H9 (cell line): ENCODE data around the gene CRACDL. TPM values are rescaled to one million over a fixed set of nuclear protein-coding genes. Genes with fewer than 3 reads are reported as not detected.

Experiments used
- DNase-seq: peaks from one replicate; pipeline ENCODE4 v3.0.0-alpha.2; 2017
- H2AFZ ChIP-seq: one replicate; pipeline ENCODE4 v1.6.1; 2013; ENCODE audit warnings: mild to moderate bottlenecking, low read length, control low read depth, moderate library complexity
- H2AK5ac ChIP-seq: 2 replicates; pipeline ENCODE4 v1.6.1; 2013; ENCODE audit warnings: low read length, control low read depth, mixed read lengths; ENCODE audit not compliant: insufficient read length
- H2BK120ac ChIP-seq: one replicate; pipeline ENCODE4 v1.6.1; 2013; ENCODE audit warnings: low read depth, mild to moderate bottlenecking, low read length, control low read depth, inconsistent platforms; ENCODE audit not compliant: poor library complexity, severe bottlenecking
- H2BK12ac ChIP-seq: 2 replicates; pipeline ENCODE4 v1.6.1; 2013; ENCODE audit warnings: low read length, control low read depth, mixed read lengths, low read depth; ENCODE audit not compliant: insufficient read length
- H2BK15ac ChIP-seq: 2 replicates; pipeline ENCODE4 v1.6.1; 2013; ENCODE audit warnings: low read depth, low read length, control low read depth
- H2BK20ac ChIP-seq: one replicate; pipeline ENCODE4 v1.6.1; 2013; ENCODE audit warnings: low read depth, mild to moderate bottlenecking, low read length, control low read depth, inconsistent platforms; ENCODE audit not compliant: poor library complexity, severe bottlenecking
- H2BK5ac ChIP-seq: 2 replicates; pipeline ENCODE4 v1.6.1; 2013; ENCODE audit warnings: low read length, control low read depth, mixed read lengths; ENCODE audit not compliant: insufficient read length
- H3K14ac ChIP-seq: 2 replicates; pipeline ENCODE4 v1.6.1; 2013; ENCODE audit warnings: low read length, control low read depth; ENCODE audit not compliant: insufficient read depth
- H3K18ac ChIP-seq: 2 replicates; pipeline ENCODE4 v1.6.1; 2013; ENCODE audit warnings: low read depth, mild to moderate bottlenecking, mixed read lengths, low read length, control low read depth; ENCODE audit not compliant: insufficient read length
- H3K23ac ChIP-seq: 2 replicates; pipeline ENCODE4 v1.6.1; 2013; ENCODE audit warnings: low read length, control low read depth, mixed read lengths, low read depth; ENCODE audit not compliant: insufficient read length
- H3K23me2 ChIP-seq: 2 replicates; pipeline ENCODE4 v1.6.1; 2013; ENCODE audit warnings: low read depth, mild to moderate bottlenecking, mixed read lengths, low read length, control low read depth; ENCODE audit not compliant: insufficient read length, poor library complexity, severe bottlenecking
- H3K27ac ChIP-seq: 2 replicates; pipeline ENCODE4 v1.5.1; 2013; ENCODE audit warnings: low read length, control low read depth, mixed read lengths, low read depth; ENCODE audit not compliant: insufficient read length
- H3K27me3 ChIP-seq: 2 replicates; pipeline ENCODE4 v1.6.1; 2013; ENCODE audit warnings: low read length, control low read depth, inconsistent platforms; ENCODE audit not compliant: insufficient read depth
- H3K4ac ChIP-seq: 2 replicates; pipeline ENCODE4 v1.6.1; 2013; ENCODE audit warnings: low read depth, mild to moderate bottlenecking, control low read depth, inconsistent platforms, low read length, moderate library complexity
- H3K4me1 ChIP-seq: 2 replicates; pipeline ENCODE4 v1.6.1; 2013; ENCODE audit warnings: low read length, control low read depth, inconsistent platforms; ENCODE audit not compliant: insufficient read depth
- H3K4me2 ChIP-seq: 2 replicates; pipeline ENCODE4 v1.6.1; 2013; ENCODE audit warnings: low read length, control low read depth, mixed read lengths; ENCODE audit not compliant: insufficient read length, insufficient read depth
- H3K56ac ChIP-seq: 2 replicates; pipeline ENCODE4 v1.6.1; 2013; ENCODE audit warnings: low read depth, mild to moderate bottlenecking, mixed read lengths, low read length, control low read depth; ENCODE audit not compliant: insufficient read length
- H3K79me1 ChIP-seq: 2 replicates; pipeline ENCODE4 v1.6.1; 2013; ENCODE audit warnings: low read depth, mild to moderate bottlenecking, moderate library complexity, low read length, control low read depth, inconsistent platforms; ENCODE audit not compliant: insufficient read depth, poor library complexity, severe bottlenecking
- H3K79me2 ChIP-seq: 2 replicates; pipeline ENCODE4 v1.6.1; 2013; ENCODE audit warnings: low read length, control low read depth, inconsistent platforms; ENCODE audit not compliant: insufficient read depth
- H3K9ac ChIP-seq: 2 replicates; pipeline ENCODE4 v1.6.1; 2013; ENCODE audit warnings: low read length, control low read depth, mixed read lengths; ENCODE audit not compliant: insufficient read length; ENCODE audit errors: extremely low read depth
- H3K9me3 ChIP-seq: one replicate; pipeline ENCODE4 v1.6.1; 2013; ENCODE audit warnings: low read depth, low read length, inconsistent platforms; ENCODE audit not compliant: control insufficient read depth
- H3T11ph ChIP-seq: one replicate; pipeline ENCODE4 v1.6.1; 2013; ENCODE audit warnings: mild to moderate bottlenecking, low read length, control low read depth, inconsistent platforms
- H4K20me1 ChIP-seq: one replicate; pipeline ENCODE4 v1.6.1; 2013; ENCODE audit not compliant: control insufficient read depth, insufficient read length, insufficient read depth
- H4K5ac ChIP-seq: 2 replicates; pipeline ENCODE4 v1.6.1; 2013; ENCODE audit warnings: low read depth, mild to moderate bottlenecking, mixed read lengths, low read length, control low read depth; ENCODE audit not compliant: insufficient read length
- H4K8ac ChIP-seq: replicated peaks from 2 replicates; pipeline ENCODE4 v1.6.1; 2013; ENCODE audit warnings: low read length, control low read depth, mixed read lengths, low read depth; ENCODE audit not compliant: insufficient read length
- H4K91ac ChIP-seq: 2 replicates; pipeline ENCODE4 v1.6.1; 2013; ENCODE audit warnings: low read depth, mild to moderate bottlenecking, moderate library complexity, mixed read lengths, low read length, control low read depth; ENCODE audit not compliant: insufficient read length
- H3K27ac Mint-ChIP-seq, 3 experiments: 2 replicates in 2 of 3; 3 replicates in 1 of 3; pipeline ENCODE4 v1.8.0; 2020 to 2021; ENCODE audit warnings: mixed read lengths in 3 of 3, mild to moderate bottlenecking in 1 of 3, moderate library complexity in 1 of 3
- H3K27me3 Mint-ChIP-seq: 2 replicates; pipeline ENCODE4 v1.8.0; 2021; ENCODE audit warnings: low read depth, mild to moderate bottlenecking, moderate library complexity, mixed read lengths
- H3K36me3 Mint-ChIP-seq, 3 experiments: 2 replicates in 2 of 3; 3 replicates in 1 of 3; pipeline ENCODE4 v1.8.0; 2020 to 2021; ENCODE audit warnings: low read depth in 3 of 3, mixed read lengths in 3 of 3; ENCODE audit not compliant: insufficient read depth in 1 of 3
- H3K4me1 Mint-ChIP-seq, 2 experiments: 2 replicates each; pipeline ENCODE4 v1.8.0; 2020; ENCODE audit warnings: mixed read lengths in 2 of 2
- H3K4me3 Mint-ChIP-seq, 2 experiments: 2 replicates in 1 of 2; 3 replicates in 1 of 2; pipeline ENCODE4 v1.8.0; 2020 to 2021; ENCODE audit warnings: mild to moderate bottlenecking in 2 of 2, mixed read lengths in 2 of 2, moderate library complexity in 1 of 2
- H3K9me3 Mint-ChIP-seq, 2 experiments: 2 replicates in 1 of 2; 3 replicates in 1 of 2; pipeline ENCODE4 v1.8.0; 2020; ENCODE audit warnings: mild to moderate bottlenecking in 2 of 2, mixed read lengths in 2 of 2, moderate library complexity in 1 of 2
- CTCF ChIP-seq: fragments of 200-600 bp; sonication (generic); conservative IDR thresholded peaks from 3 replicates; pipeline ENCODE4 v1.8.0; 2021; ENCODE audit warnings: antibody characterized with exemption, mild to moderate bottlenecking
- WGBS: extraction: QIAGEN DNeasy Blood & Tissue Kit; methylation state at CpG from one replicate; pipeline ENCODE4 v1.1.7; 2013; ENCODE audit warnings: missing lambda C conversion rate, low lambda C conversion rate, mixed read lengths; ENCODE audit not compliant: insufficient read length; ENCODE audit errors: extremely low coverage; 5-methylcytosine and 5-hydroxymethylcytosine counted together
- total RNA-seq: library from RNA; stranded (reverse); gene quantifications from 2 replicates; pipeline ENCODE4 v1.2.1, GENCODE V29; 2021

The CRACDL gene
- total RNA-seq, 1 experiment from 2014 or later: 0.48 TPM

GRCh38 chr2:98763209-98763951 is 172.6 kb downstream of the CRACDL start:
- Histone ChIP-seq H3K4me2 (no peak overlapping the region), H3K9ac (no peak overlapping the region), H3K18ac (no peak overlapping the region), H2BK20ac (no peak overlapping the region), H3T11ph (no peak overlapping the region), H3K79me1 (no peaks in the 10 kb centered on the region), H4K91ac (no peak overlapping the region), H4K20me1 (no peaks in the 10 kb centered on the region), H3K23ac (no peak overlapping the region), H2AFZ (no peak overlapping the region), H4K5ac (no peak overlapping the region), H4K8ac (no peak overlapping the region), H3K27me3 (no peaks in the 10 kb centered on the region), H3K56ac (no peak overlapping the region), H3K79me2 (no peaks in the 10 kb centered on the region), H3K9me3 (no peaks in the 10 kb centered on the region), H3K4me1 (no peaks in the 10 kb centered on the region), H3K14ac (no peak overlapping the region), H2AK5ac (no peak overlapping the region), H3K4ac (no peak overlapping the region), H2BK12ac (no peak overlapping the region), H2BK120ac (no peak overlapping the region), H3K23me2 (no peaks in the 10 kb centered on the region), H2BK15ac (no peak overlapping the region), H3K27ac (no peak overlapping the region), H2BK5ac (no peak overlapping the region)
- Mint-ChIP-seq H3K9me3 (no peaks in the 10 kb centered on the region), H3K27ac (no peak overlapping the region), H3K36me3 (no peaks in the 10 kb centered on the region), H3K27me3 (no peaks in the 10 kb centered on the region; the same call in 1 of the 2 replicates), H3K4me3 (no peak overlapping the region), H3K4me1 (no peaks in the 10 kb centered on the region)
- no peak for TF ChIP-seq CTCF
- DNase-seq: no peak
- no CpG with 5 or more reads among the region's 6 CpGs for WGBS
